GM18907 (cell line): ENCODE data around the gene NXF1.
"Not testable (repeated sequence)": the region's sequence is repeated elsewhere in the genome, so short reads cannot be mapped to it uniquely, and the experiment has no call there.

ENCODE experiments used
- ATAC-seq: cut with Tn5 transposase; IDR thresholded peaks from one replicate; pipeline ENCODE4 v1.9.1; 2021; ENCODE audit warnings: mild to moderate bottlenecking, moderate library complexity; ENCODE audit not compliant: unreplicated experiment

NXF1 gene

DNA sequence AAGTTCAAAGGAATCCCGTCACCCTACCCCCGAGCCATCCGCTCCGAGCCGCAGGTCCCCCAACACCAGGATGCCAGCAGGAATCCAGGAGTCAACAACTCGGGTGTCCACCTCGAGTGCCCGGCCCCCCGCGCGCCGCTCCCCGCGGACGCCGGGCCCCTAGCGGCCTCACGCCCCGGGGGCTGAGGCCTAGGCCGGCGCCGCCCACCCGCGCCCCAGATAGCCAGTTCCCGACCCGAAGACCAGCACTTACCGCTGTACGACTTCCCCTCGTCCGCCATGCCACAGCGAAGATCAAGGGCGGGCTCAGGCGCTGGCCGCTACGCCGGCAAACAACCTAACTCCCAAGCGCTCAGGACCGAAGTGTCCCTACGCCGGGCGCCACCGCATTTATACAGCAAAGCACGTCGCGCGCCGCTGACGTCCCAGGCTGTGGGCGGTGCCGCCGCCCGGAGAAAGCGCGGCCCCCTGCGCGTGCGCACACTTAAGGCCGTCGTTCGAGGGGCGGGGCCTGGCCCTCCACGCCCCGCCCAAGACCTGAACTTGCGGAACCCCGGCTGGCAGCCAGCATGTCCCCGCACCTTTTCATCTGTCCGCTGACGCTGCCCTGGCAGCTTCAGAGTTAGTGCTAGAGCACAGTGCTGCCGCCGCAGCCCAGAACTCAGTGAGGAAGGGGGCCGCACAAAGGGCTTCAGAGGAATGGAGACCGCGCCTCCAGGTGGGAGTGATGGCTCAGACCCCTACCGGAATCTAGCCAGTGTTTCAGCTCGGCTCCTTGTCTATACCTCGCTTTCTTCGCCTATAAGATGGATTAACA is at the start of gene NXF1:
TSS of gene NXF1 (minus strand) at position 365 of the 817 bp plus-strand sequence. CDS start at position 281, 84 bp downstream.
- peak; percentile 88 for ATAC-seq

DNA sequence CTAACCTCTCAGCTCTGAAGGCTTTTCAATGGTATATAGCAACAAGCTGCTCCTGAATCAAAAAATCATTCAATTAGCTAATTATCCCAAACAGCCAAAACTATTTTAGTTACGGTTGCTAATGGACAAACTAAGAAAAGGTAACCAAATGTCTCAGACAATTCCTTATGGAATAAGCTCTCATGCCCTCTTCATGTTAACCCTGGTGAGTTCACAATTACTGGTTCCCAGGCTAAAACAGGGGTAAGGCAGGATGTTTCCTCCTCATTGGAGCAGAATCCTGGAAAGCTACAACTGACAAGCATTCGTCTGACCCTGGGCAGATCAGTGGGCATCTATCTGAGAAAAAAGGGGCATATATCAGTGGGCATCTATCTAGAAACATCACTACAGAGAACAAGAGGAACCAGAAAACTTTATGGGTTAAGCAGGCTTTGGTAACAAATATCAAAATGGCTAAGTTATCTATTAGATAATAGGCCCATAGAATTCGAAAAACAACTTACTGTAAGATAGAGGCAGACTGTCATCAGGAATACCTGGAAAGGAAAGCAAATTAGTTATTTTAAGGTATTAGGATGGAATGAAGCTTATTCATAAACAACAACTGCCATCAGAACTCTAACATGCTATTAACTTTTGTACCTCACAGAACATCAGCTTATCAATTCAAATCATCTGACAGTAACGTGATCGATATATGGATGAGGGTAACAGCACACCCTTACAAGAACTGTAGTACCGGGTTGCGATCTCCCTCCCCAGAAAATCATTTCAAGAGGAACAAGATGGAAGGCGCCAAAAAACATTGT is 49.0 kb upstream of the NXF1 start:
- no peak for ATAC-seq

DNA sequence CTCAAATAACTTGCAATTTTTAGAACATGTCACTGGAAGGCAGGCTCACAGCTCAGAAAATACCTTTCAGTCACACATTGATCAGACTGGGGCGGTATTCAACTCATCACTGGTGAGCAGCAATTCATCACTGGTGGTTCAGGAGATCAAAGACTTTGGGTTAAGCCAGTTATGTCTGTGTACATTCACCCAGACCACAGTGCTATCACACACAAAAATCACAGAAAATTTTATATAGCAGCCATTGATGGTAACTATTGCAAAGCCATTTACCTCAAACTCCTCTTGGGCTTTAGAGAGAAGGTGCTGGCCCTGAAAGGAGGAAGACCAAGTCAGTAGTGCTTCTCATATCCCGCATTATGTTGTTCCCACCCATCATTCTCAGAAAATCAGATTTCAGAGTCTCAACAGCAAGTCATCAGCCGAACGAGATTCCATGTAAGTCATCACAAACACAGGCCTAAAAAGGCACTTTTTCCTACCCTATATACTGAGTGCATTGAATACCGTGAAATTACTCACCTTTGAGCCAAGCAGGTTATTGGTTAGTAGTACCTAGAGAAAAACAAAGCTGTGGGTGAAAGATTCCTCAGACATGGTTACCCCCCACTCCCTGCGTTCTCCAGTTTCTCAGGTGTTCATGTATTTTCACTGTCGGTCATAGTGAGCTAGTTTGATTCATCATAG is 48.2 kb upstream of the NXF1 start:
- ATAC-seq = no peak

DNA sequence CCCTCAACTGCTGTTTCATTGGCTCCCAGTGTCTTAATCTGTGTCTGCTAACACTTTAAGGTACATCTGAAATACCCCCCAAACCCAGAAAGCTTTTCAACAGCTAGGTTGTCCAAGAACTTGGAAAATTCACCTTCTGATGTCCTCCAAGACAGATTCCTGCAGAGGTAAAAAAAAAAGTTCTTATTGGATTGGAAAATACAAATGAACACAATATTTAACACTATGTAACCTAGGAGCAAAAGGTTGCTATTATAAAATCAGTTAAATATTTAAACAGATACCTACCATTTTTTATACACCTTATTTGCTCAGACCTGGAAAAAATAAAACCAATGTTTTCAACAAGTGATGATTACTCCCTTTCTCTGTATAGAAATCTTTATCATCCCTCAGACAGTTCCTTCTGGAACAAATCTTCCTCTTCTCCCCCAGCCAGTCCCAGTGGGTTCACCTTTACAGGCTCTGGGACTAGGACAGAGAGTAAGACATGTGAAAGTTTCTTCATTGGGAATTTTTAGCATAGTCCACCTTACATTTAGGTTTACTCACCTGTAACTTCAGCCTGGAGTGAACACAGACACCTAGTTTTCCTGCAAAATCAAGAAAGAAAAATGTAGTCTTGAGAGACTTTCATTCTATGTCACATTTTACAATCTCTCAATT is 47.4 kb upstream of the NXF1 start:
- no peak for ATAC-seq

DNA sequence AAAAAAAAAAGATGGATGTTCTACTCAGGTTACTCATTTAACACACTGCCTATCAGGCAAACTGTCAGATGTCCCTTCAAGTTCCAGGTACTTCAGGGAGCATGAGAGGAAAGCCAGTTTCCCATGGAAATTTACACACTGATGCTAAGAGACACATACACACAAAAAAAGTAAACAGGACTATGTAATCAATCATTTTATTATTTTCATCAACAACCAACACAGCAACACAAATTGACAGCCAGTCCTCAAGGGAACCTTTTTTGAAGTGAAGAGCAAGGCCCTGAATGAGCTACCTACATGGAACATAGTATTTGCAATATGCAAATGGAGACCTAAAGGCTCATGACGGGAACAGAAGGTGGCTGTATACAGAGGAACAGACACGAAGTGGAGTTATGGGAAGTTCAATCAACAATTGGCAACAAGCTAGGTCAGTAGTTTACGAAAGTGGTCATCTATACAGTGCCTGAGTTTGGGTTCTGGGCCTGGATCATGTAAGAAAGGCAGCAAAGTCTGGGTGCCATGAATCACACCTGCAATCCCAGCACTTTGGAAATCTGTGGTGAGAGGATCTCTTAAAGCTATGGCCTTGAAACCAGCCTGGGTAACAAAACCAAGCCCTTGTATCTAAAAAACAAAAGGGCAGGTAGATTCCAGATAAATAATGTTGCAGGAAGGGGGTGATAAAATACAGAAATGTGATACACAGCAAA is 46.7 kb upstream of the NXF1 start:
- no peak for ATAC-seq

DNA sequence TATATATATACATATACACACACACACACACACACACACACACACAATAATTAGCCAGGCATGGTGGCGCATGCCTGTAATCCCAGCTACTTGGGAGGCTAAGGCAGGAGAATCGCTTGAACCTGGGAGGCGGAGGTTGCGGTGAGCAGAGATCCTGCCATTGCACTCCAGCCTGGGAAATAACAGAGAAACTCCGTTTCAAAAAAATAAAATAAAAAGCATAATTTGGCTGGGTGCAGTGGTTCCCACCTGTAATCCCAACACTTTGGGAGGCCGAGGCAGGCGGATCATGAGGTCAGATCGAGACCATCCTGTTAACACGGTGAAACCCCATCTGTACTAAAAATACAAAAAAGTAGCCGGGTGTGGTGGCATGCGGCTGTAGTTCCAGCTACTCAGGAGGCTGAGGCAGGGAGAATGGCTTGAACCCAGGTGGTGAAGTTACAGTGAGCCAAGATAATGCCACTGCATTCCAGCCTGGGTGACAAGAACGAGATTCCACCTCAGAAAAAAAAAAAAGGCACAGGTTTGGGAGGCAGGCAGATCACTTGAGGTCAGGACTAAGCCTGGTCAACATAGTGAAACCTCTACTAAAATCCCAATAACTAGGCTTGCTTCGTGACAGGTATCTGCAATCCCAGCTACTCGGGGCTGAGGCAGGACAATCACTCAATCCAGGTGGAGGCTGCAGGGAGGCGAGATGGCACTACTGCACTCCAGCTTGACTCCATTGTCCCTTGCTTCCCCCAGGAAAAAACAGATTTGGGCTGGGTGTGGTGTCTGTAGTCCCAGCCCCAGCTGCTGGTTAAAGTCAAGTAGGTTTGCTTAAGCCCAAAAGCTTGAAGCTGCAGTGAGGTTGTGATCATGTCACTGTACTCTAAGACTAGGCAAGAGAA is 45.9 kb upstream of the NXF1 start:
- ATAC-seq = no peak

DNA sequence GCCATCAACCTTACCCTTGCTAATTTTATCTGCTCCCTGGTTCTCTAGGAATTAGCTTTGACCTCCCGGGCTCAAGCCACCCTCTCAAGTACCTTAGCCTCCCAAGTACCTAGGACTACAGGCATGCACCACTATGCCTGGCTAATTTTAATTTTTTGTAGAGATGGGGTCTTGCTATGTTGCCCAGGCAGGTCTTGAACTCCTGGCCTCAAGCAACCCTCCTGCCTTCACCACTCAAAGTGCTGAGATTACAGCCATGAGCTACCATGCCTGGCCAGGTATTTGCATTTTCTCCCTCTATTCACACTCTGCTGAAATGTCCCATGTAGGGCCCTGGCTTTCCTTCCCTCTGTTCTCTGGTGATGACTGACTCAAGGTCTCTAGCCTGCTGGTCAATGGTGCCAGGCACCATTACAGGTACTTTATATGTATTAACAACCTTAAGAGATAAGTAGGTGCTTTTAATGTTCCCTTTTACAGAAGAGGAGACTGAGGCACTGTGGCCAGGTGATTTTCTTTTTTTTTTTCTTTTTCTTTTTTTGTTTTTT is 42.6 kb upstream of the NXF1 start:
- no peak for ATAC-seq

DNA sequence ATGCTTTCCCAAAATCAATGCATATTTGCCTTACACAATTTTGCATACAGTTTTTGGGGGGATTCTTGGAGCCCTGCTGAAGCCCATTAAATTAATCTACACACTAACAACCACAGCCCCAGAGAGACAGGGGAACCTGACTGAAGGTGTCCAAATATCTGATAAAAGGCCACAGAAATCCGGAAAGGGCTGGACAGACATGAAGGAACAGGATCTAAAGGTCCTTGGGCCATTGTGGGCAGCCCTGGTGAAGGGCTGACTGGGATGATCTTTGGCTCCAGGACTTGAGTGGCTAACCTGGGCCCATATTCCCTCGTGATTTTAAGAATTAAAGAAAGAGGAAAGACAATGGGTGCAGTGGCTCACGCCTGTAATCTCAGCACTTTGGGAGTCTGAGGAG is 40.9 kb upstream of the NXF1 start:
- ATAC-seq = no peak

DNA sequence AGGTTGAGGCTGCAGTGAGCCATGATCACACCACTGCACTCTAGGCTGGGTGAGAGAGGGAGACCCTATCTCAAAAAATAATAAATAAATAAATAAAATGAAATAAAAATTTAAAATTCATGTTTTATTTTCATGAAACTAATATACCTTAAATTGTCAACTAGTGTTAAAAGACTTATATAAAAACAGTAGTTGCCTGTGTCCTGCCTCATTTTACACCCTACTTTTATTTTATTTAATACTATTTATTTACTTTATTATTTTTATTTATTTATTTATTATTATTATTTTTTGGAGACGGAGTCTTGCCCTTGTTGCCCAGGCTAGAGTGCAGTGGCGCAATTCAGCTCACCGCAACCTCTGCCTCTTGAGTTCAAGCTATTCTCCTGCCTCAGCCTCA is 38.9 kb upstream of the NXF1 start:
- no peak for ATAC-seq

DNA sequence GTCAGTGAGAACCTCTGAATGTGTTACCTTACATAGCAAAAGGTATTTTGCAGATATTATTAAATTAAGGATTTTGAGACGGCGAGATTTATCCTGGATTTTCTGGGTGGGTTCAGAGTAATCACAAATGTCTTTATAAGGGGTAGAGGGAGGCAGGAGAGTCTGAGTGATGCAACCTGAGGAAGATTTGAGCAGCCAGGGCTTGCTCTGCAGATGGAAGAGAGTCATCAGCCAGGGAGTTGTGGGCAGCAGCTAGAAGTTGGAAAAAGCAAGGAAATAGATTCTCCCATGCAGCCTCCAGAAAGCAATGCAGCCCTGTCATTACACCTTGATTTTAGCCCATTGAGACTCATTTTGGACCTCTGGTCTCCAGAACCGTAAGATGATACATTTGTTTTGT is 38.2 kb upstream of the NXF1 start:
- ATAC-seq = no peak

DNA sequence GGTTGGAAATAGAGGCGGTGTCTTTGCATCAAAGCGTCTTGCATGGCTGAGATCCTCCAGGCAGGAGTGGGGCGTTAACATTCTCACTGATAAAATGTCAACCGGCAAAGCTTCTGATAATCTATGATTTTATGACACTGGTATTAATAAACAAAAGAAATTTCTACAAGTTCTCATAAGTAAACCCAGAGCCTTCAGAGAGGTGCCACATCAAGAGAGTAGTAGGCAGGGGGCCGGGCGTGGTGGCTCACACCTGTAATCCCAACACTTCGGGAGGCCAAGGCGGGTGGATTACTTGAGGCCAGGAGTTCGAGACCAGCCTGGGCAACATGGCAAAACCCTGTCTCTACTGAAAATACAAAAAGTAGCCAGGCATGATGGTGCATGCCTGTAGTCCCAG is 37.7 kb upstream of the NXF1 start:
- ATAC-seq = not testable (repeated sequence)

DNA sequence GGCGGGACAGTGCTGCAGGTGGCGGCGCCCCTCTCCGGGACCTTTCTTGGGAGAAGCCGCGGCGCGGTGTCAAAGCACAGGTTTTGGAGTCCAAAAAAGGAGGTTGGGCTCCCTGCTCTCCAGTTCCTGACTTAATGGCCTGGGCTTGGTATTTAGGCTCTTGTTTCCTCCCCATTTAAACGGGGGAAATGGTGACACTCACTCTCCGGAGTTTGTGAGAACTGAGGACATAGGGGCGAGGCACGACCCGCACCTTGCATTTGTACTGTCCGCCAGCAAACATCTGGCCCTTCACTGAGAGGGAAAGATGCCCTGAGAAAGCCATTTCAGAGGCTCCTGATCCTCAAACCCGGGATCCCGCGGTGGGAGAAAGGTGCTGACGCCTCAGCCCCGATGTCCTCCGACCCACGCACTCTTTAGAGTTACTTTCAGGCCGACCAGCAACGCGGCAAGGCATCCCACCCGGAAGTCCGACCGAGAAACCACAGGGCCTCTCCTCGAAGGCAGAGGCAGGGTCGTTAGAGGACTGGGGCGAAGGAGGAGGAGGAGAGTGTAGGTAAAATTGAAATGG is 37.0 kb upstream of the NXF1 start:
- ATAC-seq = no peak

DNA sequence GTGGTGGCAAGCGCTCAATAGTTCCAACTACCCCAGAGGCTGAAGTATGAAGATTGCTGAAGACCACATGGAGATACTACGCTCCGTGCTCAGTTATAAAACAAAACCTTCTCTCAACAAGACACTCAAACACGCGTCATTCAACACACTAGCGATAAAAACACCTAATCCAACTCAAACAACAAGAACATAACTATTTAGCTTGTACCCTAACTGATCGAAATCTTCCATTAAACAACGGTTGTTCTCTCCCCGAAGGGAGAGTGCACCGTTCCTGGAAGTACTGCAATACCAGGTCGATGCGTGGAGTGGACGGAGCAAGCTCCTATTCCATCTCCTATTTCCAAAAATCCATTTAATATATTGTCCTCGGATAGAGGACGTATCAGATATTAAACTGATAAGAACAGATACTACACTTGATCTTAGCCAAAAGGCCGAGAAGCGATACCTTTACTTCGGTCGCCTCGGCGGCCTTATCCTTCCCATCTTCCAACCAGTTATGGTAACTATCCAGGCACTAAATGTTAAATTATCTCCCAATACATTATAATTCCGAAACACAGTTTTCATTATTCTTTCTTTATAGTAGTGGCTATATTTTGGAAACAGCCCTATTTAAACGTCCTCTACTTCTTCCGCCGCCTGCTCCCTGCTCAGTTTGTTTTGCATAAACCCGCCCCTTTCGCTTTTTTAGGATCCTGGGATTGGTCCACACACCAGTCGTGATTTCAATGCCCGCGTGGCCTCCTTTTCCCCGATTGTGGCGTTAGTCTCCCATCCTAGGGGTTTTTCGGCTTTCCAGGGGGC is 36.3 kb upstream of the NXF1 start:
- peak; percentile 59 for ATAC-seq

DNA sequence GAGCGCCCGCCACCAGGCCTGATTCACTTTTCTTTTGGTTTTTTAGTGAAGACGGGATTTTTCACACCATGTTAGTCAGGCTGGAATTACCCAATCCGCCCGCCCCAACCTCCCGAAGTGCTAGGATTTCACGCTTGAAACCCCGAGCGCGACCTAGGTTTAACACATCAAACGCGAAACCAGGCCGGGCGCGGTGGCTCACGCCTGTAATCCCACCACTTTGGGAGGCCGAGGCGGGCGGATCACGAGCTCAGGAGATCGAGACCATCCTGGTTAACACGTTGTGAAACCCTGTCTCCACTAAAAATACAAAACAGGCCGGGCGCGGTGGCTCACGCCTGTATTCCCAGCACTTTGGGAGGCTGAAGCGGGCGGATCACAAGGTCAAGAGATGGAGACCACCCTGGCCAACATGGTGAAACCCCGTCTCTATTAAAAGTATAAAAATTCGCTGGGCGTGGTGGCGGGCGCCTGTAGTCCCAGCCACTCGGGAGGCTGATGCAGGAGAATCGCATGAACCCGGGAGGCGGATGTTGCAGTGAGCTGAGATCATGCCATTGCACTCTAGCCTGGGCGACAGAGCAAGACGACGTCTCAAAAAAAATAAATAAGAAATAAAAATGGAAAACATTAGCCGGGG is 35.6 kb upstream of the NXF1 start:
- not testable (repeated sequence) for ATAC-seq

DNA sequence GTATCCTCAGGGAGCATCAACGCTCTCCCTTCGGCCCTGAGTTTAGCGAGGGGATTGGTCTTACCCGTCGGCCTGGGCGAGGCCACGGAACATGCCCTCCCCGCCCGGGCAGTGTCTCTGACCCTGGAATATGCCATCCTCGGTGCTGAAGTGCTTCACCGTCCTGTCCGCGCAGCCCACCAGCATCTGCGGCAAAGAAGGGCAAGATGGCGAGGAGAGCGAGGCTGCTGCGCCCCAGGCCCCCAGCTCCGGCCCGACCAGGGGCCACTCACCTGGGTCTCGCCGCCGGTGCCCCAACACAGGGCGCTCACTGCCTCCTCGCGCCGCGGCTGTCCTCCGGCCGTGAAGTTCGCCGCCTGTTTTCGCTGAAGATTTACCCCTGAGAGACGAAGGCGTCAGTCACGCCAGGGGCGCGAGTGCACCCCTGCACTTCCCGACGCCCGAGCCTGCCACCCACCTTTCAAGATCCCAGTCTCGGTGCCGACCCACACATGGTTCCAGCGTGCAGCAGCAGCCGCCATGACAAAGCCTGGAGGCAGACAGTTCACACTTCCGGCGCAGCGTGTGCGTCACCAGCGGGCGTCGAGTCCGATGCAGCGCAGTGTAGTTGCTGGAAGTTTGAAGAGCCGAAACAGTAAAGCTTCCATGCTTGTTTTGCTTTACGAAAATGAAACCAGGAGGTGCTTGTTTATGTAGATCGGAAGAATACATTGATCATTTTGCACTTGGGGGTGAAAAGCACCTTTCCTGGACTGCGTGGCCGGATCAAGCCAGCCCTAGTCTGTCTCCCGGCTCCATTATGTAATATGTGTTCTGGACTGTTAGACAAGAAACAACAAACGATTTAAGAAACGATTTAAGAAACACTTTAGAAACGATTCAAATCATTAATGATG is 34.1 kb upstream of the NXF1 start, which contains the start of gene WDR74:
TSS of gene WDR74 (minus strand) at position 541 of the 896 bp plus-strand sequence. CDS start at position 521, 20 bp downstream.
- peak; percentile 51 for ATAC-seq

DNA sequence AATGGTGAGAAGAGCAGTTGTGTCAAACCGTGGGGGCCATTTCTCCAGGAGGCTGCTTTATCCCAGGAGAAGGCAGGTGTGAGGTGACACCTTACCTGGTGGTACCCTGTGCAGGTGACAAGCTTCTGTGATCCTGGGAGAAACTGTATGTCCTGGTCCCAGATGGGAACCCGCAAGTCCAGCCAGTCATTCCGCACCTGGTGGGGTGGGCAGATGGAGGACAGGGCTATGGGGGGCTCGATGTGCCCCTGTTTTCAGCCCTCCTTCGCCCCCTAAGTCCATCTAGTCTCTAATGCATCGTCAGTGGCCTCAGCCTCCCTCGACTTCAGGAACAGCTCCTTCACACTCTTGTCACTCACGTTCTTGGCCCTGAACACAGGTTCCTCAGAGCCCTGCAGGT is 30.1 kb upstream of the NXF1 start:
- no peak for ATAC-seq
